Measurements from ENCODE around the gene WFDC1. TPM values are rescaled to one million over a fixed set of nuclear protein-coding genes. Genes with fewer than 3 reads are reported as not detected.
A peak's percentile ranks its signal among the peaks of the same experiment; 100 is the strongest.
"Not testable (repeated sequence)": the region's sequence is repeated elsewhere in the genome, so short reads cannot be mapped to it uniquely, and the experiment has no call there.

Gene WFDC1
- total and polyA plus RNA-seq, 7 donors, result 0.32 to 1.2 (median 0.65) TPM; not detected in 1

DNA sequence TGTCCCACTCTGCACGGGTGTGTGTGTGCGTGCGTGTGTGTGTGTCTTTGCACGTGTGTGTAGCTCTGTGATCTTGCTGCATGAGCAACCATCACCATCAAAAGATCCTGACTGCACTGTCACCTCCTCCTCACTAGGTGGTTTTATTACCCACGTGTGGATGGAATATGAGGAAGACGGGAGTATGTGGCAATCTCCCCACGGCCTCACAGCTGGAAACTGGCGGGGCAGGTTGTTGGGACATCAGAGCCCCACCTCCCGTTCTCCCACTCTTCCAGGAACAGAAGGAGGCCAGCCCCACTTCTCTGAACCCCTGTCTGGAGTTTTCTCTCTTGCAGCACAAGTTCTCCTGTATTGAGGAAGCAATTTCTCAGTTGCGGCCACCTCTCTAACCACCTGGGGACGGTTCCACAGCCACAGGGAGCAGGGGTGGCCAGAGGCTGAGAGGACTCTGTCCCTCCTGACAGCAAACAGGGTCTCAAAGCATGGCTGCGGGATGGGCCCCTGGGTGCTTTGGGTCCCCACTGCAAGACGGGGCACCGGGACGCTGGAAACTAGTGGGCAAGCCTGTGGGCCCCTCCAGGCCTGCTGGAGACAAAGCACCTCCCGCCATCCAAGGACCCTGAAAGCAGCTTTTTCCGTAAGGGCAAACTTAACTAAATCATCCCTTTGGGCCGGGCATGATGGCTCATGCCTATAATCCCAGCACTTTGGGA lies 45.8 kb downstream of the WFDC1 start:
- ATAC-seq (no peak), DNase-seq (peak in 1 of 2 donors; percentile 37)
- no peak overlapping the region for H3K4me3 ChIP-seq
- H3K27ac ChIP-seq, result no peak overlapping the region
- H3K36me3 ChIP-seq (ENCODE audit: insufficient read depth in 1 of 2, low read depth in 1 of 2), result no peaks in the 10 kb centered on the region
- no peaks in the 10 kb centered on the region for H3K4me1 ChIP-seq
- peaks cover 2% of the 10 kb centered on the region for H3K9me3 ChIP-seq
- peaks cover 0 to 2% (median 0%) of the 10 kb centered on the region in 3 donors for H3K27me3 ChIP-seq (ENCODE audit: insufficient read depth in 3 of 3, low read length in 2 of 3)
- TF ChIP-seq, protein P1, sequence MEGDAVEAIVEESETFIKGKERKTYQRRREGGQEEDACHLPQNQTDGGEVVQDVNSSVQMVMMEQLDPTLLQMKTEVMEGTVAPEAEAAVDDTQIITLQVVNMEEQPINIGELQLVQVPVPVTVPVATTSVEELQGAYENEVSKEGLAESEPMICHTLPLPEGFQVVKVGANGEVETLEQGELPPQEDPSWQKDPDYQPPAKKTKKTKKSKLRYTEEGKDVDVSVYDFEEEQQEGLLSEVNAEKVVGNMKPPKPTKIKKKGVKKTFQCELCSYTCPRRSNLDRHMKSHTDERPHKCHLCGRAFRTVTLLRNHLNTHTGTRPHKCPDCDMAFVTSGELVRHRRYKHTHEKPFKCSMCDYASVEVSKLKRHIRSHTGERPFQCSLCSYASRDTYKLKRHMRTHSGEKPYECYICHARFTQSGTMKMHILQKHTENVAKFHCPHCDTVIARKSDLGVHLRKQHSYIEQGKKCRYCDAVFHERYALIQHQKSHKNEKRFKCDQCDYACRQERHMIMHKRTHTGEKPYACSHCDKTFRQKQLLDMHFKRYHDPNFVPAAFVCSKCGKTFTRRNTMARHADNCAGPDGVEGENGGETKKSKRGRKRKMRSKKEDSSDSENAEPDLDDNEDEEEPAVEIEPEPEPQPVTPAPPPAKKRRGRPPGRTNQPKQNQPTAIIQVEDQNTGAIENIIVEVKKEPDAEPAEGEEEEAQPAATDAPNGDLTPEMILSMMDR (IDR thresholded peaks at IDR 0.05), result no peak
- 67 to 78% (median 67%) methylated on average over 18 of the region's 18 CpGs for WGBS, 3 donors
- intact Hi-C loops (cut with DNase I), result no loop called here

DNA sequence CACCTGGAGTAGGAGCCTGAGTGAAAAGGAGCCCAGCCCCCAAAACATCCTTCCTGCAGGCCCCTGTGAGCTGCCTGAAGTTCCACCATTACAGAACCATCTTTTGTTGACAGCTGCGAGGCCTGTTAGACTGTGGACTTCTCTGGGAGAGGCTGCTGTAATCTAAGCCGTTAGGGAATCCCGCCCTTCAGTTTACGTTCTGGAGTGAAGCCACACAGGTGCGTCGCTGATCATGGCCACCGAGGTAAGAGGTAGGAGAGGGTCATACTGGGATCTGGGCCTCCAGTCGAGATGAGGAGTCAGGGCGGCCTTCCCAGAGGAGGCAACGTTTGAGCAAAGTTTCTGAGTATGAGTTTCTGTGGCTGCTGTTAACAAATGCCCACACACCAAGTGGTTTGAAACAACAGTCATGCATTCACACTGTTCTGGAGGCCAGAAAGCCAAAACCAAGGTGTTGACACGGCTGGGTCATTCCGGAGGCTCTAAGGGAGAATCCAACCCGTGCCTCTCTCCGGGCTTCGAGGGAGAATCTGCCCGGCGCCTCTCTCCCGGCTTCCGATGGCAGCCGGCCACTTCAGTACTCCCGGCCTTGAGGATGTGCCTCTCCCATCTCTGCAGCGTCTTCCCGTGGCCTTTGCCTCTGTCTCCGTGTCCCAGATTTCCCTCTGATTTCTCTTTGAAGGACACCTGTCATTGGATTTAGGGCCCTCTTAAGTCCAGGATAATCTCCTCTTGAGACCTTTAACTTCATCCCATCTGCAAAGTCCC lies 47.0 kb downstream of the WFDC1 start:
- intact Hi-C loops (cut with DNase I), result no loop called here
- 74 to 79% (median 79%) methylated on average over 24 of the region's 24 CpGs for WGBS, 3 donors
- Histone ChIP-seq H3K27ac (no peak overlapping the region), H3K36me3 (ENCODE audit: insufficient read depth in 1 of 2, low read depth in 1 of 2) (no peaks in the 10 kb centered on the region), H3K27me3 (ENCODE audit: insufficient read depth in 3 of 3, low read length in 2 of 3) (peaks cover 0 to 2% (median 0%) of the 10 kb centered on the region in 3 donors), H3K9me3 (peaks cover 2% of the 10 kb centered on the region), H3K4me1 (no peaks in the 10 kb centered on the region), H3K4me3 (no peak overlapping the region)
- TF ChIP-seq, protein P1 (IDR thresholded peaks at IDR 0.05), result no peak
- ATAC-seq (no peak), DNase-seq (peak in 1 of 2 donors; percentile 32)

DNA sequence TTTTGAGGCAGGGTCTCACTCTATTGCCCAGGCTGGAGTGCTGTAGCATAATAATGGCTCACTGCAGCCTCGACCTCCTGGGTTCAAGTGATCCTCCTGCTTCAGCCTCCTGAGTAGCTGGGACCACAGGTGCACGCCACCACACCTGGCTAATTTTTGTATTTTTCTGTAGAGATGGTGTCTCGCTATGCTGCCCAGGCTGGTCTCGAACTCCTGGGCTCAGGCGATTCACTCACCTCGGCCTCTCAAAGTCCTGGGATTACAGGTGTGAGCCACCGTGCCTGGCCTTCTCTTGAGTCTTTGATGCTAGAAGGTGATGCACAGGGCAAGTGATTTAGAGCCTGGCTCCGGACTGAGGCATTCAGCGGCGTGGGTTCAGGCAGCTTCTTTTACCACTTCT lies 49.1 kb downstream of the WFDC1 start:
- H3K4me1 ChIP-seq; H3K4me3 ChIP-seq; DNase-seq; H3K36me3 ChIP-seq (ENCODE audit: insufficient read depth in 1 of 2, low read depth in 1 of 2); ATAC-seq; H3K9me3 ChIP-seq; H3K27ac ChIP-seq; H3K27me3 ChIP-seq (ENCODE audit: insufficient read depth in 3 of 3, low read length in 2 of 3); intact Hi-C loops (cut with DNase I): not testable (repeated sequence)
- WGBS, 3 donors, result 91 to 94% (median 91%) methylated on average over 10 of the region's 10 CpGs

DNA sequence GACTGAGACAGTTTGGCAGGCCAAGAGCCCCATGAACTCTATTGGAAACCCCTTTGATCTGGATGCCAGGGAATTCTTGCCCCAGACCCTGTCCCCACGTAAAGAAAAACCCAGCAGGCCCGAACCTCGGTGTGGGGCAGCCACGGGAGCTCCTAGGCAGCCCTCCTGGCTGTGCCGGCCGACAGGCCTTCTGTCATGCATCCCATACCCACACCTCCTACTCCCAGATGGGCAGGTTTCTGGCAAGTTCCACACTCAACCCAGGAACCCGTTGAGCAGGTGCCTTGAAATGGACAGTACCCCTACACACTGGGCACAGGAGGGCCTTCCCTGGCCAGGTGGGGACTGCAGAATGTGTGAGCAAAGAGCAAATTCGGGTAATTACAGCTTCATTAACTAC lies 50.1 kb downstream of the WFDC1 start:
- no peaks in the 10 kb centered on the region for H3K36me3 ChIP-seq (ENCODE audit: insufficient read depth in 1 of 2, low read depth in 1 of 2)
- H3K4me3 ChIP-seq, result no peak overlapping the region
- ATAC-seq, result no peak
- WGBS, 3 donors, result 77 to 86% (median 78%) methylated on average over 8 of the region's 8 CpGs
- no peak overlapping the region for H3K27ac ChIP-seq
- no peak for DNase-seq
- no peaks in the 10 kb centered on the region for H3K4me1 ChIP-seq
- H3K9me3 ChIP-seq, result no peaks in the 10 kb centered on the region
- H3K27me3 ChIP-seq (ENCODE audit: insufficient read depth in 3 of 3, low read length in 2 of 3), result no peaks in the 10 kb centered on the region
- TF ChIP-seq, protein P1 (IDR thresholded peaks at IDR 0.05), result no peak
- intact Hi-C loops (cut with DNase I), result no loop called here

DNA sequence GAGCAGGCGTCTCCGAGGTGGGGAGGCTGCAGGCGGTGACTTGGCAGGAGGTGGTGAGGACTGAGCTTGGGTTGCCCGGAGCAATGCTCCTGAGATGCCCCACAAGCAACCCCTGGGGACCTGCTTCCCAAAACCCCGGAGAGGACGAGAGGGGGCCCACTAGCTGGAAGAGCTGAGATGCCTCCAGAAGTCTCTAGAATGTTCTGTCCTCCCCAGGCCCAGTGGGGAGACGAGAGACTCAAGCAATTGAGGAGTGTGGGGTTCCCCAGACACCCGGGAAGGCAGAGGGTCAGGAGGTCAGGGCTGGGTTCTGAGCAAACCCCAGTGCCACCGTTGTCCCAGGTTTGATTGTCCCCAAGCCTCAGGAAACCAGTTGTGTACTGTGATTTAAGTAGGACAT lies 52.5 kb downstream of the WFDC1 start:
- 81 to 84% (median 84%) methylated on average over 9 of the region's 9 CpGs for WGBS, 3 donors
- TF ChIP-seq, protein P1 (IDR thresholded peaks at IDR 0.05), result no peak
- no peak overlapping the region for H3K4me3 ChIP-seq
- no peak for DNase-seq
- H3K4me1 ChIP-seq, result no peaks in the 10 kb centered on the region
- no peak overlapping the region for H3K27ac ChIP-seq
- ATAC-seq, result no peak
- peaks cover 0 to 4% (median 0%) of the 10 kb centered on the region in 3 donors for H3K27me3 ChIP-seq (ENCODE audit: insufficient read depth in 3 of 3, low read length in 2 of 3)
- no peaks in the 10 kb centered on the region for H3K36me3 ChIP-seq (ENCODE audit: insufficient read depth in 1 of 2, low read depth in 1 of 2)
- intact Hi-C loops (cut with DNase I), result no loop called here
- H3K9me3 ChIP-seq, result no peaks in the 10 kb centered on the region
